GM18517 (cell line): ENCODE results near the gene ZEB2.

Source experiments
- ATAC-seq: cut with Tn5 transposase; IDR thresholded peaks from one replicate; pipeline ENCODE4 v1.9.1; 2021; ENCODE audit warnings: mild to moderate bottlenecking, moderate library complexity; ENCODE audit not compliant: unreplicated experiment

The ZEB2 gene

GRCh38 chr2:144529841-144530240 is 9.9 kb upstream of the ZEB2 start:
- no peak for ATAC-seq

DNA sequence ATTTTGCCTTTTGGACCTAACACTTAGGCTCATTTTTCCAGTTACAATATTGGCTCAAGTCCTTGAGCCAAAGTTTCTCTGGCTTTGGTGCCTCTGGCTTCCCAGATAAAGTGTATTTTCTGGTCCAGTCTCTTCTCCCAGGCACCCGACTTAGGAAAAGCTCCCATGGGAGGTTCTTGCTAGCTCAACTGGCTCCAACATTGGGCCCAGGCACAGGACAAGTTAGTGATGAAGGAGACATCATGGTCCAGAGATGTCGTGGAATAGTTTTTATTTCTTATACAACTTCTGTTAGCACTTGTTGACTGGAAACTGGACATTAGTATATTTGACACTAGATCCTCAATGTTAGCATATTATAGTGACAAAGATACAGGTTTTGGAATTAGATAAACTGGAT is 8.2 kb upstream of the ZEB2 start:
- no peak for ATAC-seq

DNA sequence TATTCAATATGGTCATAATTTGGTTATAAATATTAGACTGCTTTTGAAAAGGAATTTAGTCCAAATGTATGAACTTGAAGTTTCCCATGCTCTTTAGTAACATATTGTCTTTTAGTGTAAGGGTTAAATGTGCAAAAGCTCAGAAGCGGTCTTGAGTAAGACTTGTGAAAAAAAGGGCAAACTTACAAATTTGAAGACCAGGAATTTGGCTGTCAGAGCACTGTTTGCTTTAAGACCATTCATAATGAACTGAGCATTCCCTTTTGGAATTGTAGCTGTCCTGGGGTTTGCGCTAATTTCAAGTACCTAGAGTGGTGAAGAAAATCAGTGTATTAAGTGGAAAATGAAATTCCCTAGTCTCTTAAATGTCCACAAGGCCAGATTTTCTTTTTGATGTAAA is 6.9 kb upstream of the ZEB2 start:
- no peak for ATAC-seq

- no peak for ATAC-seq
Observed at GRCh38 chr2:144524118-144525009, 4.4 kb upstream of the ZEB2 start.

- no peak for ATAC-seq
Observed at GRCh38 chr2:144523596-144524117, 3.7 kb upstream of the ZEB2 start.

DNA sequence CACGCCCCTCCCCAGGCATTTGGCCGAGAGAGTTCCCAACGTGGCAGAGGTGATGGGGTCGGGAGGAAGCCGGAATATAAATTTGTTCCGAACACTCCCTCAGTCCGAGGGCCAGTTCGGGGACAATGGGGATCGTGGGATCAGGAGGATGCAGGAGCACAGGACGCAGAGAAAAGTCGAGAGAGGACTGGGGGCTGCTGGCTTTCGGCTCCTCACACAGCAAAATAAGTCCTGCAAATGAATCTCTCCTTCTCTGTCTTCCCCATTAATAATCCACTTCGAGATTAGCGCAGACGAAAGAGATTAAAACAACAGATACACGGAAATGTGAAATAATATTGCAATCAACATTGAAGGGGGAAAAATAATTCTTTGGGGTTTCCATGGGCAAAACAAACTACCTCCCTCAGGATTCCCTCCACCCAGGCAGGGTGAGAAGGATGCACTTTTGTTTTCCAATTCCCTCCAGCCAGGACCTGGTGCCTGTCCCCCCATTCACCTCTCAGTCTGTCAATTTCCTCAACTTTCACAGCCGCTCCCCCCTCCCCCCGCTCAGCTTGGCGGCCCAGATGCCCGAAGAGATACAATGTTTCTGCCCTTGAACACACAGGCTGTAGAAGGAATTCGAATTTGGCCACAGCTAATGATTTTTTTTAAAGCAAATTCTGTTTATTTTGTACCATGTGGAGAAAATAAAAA is 3.1 kb upstream of the ZEB2 start:
- no peak for ATAC-seq

DNA sequence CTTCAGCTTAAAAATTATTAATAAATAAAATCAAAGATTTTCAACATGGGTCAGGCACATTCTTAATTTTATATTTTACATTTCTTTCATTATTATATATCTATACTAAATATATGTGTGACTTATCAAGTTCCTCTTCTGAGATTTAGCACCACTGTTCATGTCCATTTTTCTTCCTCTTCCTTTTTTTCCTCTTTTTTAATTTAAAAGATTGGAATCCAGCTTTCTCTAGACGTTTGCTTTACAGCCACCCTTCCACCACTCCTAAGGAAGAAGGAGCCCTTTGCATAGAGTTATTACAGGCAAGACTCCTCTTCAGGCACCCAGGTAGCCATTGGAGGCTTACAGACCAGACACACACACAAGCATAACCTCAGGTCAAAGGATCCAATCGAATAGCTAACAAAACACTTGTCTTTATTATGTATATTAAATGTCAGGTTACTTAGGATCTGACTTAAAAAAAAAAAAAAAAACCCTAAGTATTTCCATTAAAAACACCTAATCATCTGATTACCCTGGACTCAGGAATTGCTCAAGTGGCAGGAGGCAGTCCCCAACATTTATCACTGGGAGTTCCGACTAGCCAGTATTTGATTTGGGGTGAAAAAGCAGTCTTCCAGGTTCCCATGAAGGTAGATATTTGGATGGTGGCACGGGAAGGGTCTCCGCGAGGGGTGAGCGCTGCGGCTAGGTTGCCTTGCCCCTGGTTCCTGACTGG is 2.4 kb upstream of the ZEB2 start:
- no peak for ATAC-seq

- ATAC-seq, result no peak
Observed at GRCh38 chr2:144521686-144522085, 1.8 kb upstream of the ZEB2 start.

- ATAC-seq, result no peak
Observed at GRCh38 chr2:144520756-144521487, 1.0 kb upstream of the ZEB2 start.

DNA sequence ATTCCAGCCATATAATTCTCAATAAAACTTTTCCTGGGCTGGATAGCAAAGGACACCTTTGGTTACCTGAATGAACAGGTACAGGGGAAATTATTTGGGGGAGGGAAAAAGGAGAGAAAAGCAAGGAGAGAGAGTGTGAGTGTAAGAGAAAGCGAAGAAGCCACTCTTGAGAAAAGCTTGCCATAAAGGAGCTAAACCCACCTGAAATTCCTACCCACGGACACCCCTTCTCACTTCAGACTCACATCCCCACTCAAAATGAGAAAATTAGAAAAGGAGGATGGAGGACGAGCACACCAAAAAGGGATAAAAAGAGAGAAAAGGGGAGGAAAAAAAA is 354 bp downstream of the ZEB2 start:
- ATAC-seq, result no peak

DNA sequence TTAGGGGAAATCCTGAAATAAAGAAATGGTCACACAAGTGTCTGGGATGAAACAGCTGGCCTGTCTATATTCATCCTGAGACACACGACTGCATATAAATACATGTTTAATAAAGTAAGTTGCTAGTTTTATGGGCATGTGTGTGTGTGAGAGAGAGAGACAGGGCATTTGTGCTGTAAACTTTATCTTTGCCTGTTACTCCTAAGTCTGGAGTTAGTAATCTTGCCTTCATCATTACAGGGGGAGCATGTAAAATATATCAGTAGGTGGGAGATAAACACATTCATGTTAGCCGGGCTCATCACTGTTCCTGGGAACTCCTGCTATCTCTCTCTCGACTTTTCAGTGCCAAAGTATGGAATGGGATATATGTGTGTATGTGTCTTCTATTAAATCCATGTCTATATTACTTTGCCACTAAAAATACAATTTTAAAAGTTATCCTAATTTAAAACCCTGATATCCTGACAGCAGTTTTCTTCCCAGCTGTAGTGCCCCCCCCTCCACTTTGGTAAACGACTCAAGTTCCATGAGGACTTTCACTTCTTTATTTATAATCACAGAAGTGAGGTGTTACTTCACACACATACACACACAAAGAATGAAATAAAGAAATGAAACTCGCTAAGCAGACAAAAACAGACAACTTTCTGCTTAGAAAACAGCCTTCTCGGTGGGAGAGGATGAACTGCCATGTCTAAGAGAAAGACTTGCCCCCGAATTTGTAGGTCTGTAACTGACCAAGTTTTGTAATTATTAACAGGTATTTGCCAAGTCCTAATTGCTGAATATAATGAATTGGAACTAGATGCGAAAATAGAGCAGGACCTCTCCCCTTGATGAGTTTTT is 947 bp downstream of the ZEB2 start:
- ATAC-seq, result peak; percentile 79

- no peak for ATAC-seq
Observed at GRCh38 chr2:144517866-144518747, 1.8 kb downstream of the ZEB2 start.

DNA sequence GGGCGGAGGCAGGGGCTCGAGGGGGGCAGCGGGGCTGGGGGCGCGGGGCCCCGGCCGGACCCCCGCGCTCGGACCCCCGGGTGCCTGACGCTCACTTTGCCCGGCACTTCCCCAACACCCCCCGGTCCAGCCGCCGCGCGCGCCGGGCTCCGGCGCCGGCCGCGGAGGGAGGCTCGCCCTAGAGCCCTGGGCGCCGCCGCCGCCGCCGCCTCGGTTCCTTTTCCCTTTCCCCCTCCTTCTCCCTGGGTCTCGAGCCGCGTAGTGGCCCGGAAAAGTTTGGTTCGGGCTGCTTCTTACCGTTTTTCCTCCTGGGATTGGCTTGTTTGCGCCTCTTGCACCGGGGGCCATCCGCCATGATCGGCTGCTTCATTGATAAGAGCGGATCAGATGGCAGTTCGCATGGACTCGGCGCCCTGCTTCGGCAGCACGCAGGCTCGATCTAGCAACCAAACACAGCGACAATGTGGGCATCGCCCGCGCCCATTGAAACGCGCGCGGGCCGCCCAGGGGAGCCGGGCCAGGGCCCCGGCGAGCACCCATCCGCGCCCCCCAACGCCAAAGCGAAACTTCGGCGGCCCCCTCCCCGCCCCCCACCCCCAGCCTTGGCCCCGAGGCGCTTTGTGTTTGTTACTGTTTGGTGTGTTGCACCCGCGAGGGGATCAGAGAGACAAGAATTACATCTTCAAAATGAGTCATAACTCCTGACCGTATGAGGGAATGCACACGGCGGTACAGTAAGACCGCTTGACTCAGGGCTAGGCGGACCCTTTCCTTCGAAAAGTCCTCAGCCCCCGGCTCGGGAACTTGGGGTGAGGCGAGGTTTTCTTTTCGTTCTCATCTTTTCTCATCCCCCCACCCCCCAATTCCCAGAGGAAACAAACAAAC is 2.7 kb downstream of the ZEB2 start:
- ATAC-seq, result peak; percentile 39

DNA sequence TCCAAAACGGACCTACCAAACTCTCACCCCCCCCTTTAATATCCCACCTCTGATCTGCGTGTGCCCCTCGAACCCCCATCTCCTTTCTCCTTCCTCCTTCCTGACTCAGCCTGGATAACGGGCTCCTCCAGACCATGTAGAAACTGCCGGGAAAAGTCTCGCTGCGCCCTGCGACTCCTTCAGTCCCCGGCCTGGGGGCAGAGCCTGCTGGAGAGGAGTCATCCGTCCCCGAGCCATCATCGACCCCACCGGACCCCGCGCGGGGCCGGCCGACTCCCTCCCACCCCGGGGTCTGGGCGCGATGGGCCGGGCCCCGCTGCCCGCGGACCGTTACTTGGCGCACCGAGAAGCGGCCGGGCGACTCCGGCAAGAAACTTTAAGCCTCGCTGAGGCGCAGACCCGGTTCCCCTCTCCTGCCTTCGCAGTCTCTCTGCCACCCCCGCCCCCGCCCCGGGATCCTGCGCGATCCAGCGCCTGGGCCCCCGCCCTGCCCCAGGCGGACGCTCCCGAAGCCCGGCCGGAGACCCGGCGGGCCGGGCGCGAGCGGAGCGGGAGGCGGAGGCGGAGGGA is 3.4 kb downstream of the ZEB2 start:
- no peak for ATAC-seq

DNA sequence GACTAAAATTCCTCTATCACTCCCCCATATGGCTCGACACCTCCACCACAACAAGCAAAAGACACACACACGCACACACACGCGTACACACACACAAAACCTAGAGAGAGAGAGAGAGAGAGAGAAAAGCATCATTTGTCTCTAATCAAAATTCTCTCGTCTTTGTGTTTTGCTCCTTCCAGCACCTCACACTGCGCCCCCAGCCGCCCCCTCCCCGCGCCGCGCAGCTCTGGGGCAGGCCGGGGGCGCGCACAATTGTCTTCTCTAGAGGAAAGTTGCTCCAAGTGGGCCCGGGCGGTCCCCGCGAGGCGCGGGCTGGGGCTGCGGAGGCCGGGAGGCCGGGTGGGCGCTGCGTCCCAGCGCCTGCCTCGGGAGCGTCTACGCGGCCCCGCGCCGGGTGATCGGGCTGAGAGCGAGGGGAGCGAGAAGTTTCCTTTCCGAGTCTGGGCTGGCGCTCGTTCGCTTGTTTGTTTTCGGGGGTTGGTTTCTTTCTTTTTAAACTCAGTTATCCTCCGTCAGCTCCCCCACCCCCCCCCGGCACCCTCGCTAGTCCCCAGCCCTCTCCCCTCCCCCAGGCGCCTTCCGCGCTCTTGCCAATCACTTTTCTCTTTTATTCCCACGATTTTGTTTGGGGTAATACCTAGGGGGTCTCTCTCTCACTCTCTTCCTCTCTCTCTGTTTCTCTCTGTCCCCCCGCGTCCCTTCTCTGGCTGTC is 4.1 kb downstream of the ZEB2 start:
- ATAC-seq, result no peak

DNA sequence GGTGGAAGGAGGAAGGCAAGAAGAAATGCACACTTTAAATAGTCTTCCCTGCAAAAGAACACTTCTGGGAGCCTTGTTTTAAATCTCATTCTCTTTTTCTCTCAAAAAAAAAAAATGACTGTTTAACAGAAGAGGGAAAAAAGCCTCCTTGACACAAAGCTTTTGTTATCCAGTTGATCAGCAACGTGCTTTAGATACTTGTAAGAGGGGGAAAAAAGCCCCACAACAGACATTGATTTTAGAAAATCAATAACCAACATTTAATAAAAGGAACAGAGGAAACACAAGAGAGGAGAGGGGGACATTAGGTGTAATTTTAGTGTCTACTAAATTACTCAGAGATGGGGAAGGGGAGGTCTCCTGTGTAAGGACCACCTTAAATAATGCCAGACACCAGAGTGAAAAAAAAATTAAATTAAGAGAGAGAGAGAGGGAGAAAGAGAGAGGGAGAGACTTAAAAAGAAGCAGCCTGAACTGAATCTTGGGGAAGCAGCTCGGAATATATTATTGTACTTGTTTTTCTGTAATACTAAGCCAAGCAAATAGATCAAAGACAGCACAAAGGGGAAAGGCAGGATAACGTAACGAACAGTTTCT is 4.7 kb downstream of the ZEB2 start:
- no peak for ATAC-seq
